Esophagus muscularis mucosa (tissue), 4 donors: ENCODE results near the gene PRKN. TPM values are rescaled to one million over a fixed set of nuclear protein-coding genes. Genes with fewer than 3 reads are reported as not detected.
"Not testable (repeated sequence)": the region's sequence is repeated elsewhere in the genome, so short reads cannot be mapped to it uniquely, and the experiment has no call there.

Experiments used
- DNase-seq: peaks from one replicate; pipeline ENCODE4 v3.0.0-alpha.2; 2017; ENCODE audit errors: extremely low spot score
- H3K27ac ChIP-seq, 4 donors: fragments of 200-600 bp; sonication (generic); replicated peaks in 1 of 4; 1 replicate in 3 of 4; 2 replicates in 1 of 4; pipeline ENCODE4 v1.5.1; 2016 to 2019; ENCODE audit warnings: mild to moderate bottlenecking in 1 of 4
- H3K27me3 ChIP-seq, 4 donors: fragments of 200-600 bp; sonication (generic); one replicate each; pipeline versions ENCODE4 v1.5.1 to v1.6.0; 2016 to 2019
- H3K36me3 ChIP-seq, 4 donors: fragments of 200-600 bp; sonication (generic); one replicate each; pipeline ENCODE4 v1.5.1; 2016 to 2019
- H3K4me1 ChIP-seq, 4 donors: fragments of 200-600 bp; sonication (generic); one replicate each; pipeline ENCODE4 v1.5.1; 2016 to 2019
- H3K4me3 ChIP-seq, 4 donors: fragments of 200-600 bp; sonication (generic); 1 replicate in 2 of 4; 2 replicates in 2 of 4; pipeline ENCODE4 v1.5.1; 2016 to 2019; ENCODE audit warnings: mild to moderate bottlenecking in 4 of 4, moderate library complexity in 1 of 4
- H3K9me3 ChIP-seq, 4 donors: fragments of 200-600 bp; sonication (generic); 1 replicate in 3 of 4; 2 replicates in 1 of 4; pipeline ENCODE4 v1.5.1; 2016 to 2019
- CTCF ChIP-seq, 3 experiments: fragments of 200-600 bp in 2 of 3; fragments of 450-650 bp in 1 of 3; sonication (generic) in 2 of 3; IDR thresholded peaks; one replicate each; pipeline ENCODE4 v1.5.1; 2017 to 2019; ENCODE audit warnings: antibody characterized with exemption in 3 of 3, mild to moderate bottlenecking in 2 of 3, moderate library complexity in 1 of 3
- EP300 ChIP-seq: sonication (generic); formaldehyde crosslinking; IDR thresholded peaks from one replicate; pipeline ENCODE4 v1.6.1; 2017; ENCODE audit warnings: antibody characterized with exemption
- POLR2A ChIP-seq: fragments of 450-650 bp; IDR thresholded peaks from one replicate; pipeline ENCODE4 v1.6.1; 2017; ENCODE audit warnings: antibody characterized with exemption, moderate library complexity, mild to moderate bottlenecking, low read depth
- POLR2AphosphoS5 ChIP-seq, 2 donors: sonication (generic); formaldehyde crosslinking; IDR thresholded peaks; one replicate each; pipeline ENCODE4 v1.6.1; 2017; ENCODE audit warnings: antibody characterized with exemption in 2 of 2
- WGBS: methylation state at CpG from one replicate; pipeline ENCODE4 v1.1.5; 2018; 5-methylcytosine and 5-hydroxymethylcytosine counted together
- intact Hi-C: fragments of 100-400 bp; cut with DNase I; formaldehyde crosslinking; loops from one replicate; pipeline ENCODE4 v1.15.1; 2023
- total RNA-seq, 4 donors: library from RNA; depleted of rRNA; stranded (reverse); fragments of >200 nt; gene quantifications; one replicate each; pipeline versions ENCODE4 v1.1.0 to v1.2.1, GENCODE V29; 2016

The PRKN gene
- total RNA-seq, 4 donors from 2014 or later: 9.6 to 14.5 (median 10.8) TPM

- Histone ChIP-seq H3K9me3 (no peaks in the 10 kb centered on the region), H3K27ac (no peak overlapping the region), H3K4me3 (no peak overlapping the region), H3K27me3 (no peaks in the 10 kb centered on the region), H3K4me1 (no peaks in the 10 kb centered on the region), H3K36me3 (no peaks in the 10 kb centered on the region)
- 53% methylated on average over 6 of the region's 6 CpGs for WGBS
- intact Hi-C loops: no loop called here
- DNase-seq: peak; percentile 24
- TF ChIP-seq POLR2AphosphoS5 (IDR thresholded peaks at IDR 0.05) (no peak), POLR2A (no peak), CTCF (IDR thresholded peaks at IDR 0.05) (no peak)
Observed at GRCh38 chr6:161830866-161831616, 896.5 kb downstream of the PRKN start.

- H3K4me3 ChIP-seq: no peak overlapping the region
- H3K4me1 ChIP-seq: no peaks in the 10 kb centered on the region
- H3K36me3 ChIP-seq: no peaks in the 10 kb centered on the region
- DNase-seq: peak; percentile 50
- no peaks in the 10 kb centered on the region for H3K9me3 ChIP-seq
- no peak overlapping the region for H3K27ac ChIP-seq
- 79% methylated on average over 9 of the region's 9 CpGs for WGBS
- no peaks in the 10 kb centered on the region for H3K27me3 ChIP-seq
- intact Hi-C loops: no loop called here
- TF ChIP-seq EP300 (no peak), POLR2AphosphoS5 (IDR thresholded peaks at IDR 0.05) (no peak), CTCF (IDR thresholded peaks at IDR 0.05) (no peak), POLR2A (no peak)
Observed at GRCh38 chr6:161829291-161829729, 898.3 kb downstream of the PRKN start.

DNA sequence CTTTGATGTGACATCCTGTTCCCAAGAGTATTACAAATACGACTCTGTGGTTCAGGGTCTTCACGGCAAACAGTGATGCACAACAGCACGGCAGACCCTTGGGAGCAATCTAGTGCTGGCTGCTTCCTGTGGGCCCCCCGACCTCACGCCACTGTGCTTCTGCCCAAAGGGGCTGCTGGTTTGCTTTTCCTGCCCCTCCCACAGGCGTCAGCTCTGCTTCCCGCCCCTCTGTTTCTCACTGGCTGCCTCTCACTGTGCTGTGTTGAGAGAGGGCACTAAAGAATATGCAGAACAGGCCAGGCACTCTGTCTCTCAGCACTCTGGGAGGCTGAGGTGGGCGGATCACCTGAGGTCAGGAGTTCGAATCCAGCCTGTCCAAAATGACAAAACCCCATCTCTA is 899.2 kb downstream of the PRKN start:
- H3K27ac ChIP-seq: no peak overlapping the region
- no peak for TF ChIP-seq POLR2A
- no peak for TF ChIP-seq POLR2AphosphoS5 (IDR thresholded peaks at IDR 0.05)
- TF ChIP-seq EP300: no peak
- no peak for TF ChIP-seq CTCF (IDR thresholded peaks at IDR 0.05)
- no peaks in the 10 kb centered on the region for H3K27me3 ChIP-seq
- H3K4me1 ChIP-seq: no peaks in the 10 kb centered on the region
- H3K4me3 ChIP-seq: no peak overlapping the region
- H3K9me3 ChIP-seq: no peaks in the 10 kb centered on the region
- WGBS: 67% methylated on average over 9 of the region's 9 CpGs
- intact Hi-C loops: no loop called here
- no peaks in the 10 kb centered on the region for H3K36me3 ChIP-seq
- peak; percentile 21 for DNase-seq

DNA sequence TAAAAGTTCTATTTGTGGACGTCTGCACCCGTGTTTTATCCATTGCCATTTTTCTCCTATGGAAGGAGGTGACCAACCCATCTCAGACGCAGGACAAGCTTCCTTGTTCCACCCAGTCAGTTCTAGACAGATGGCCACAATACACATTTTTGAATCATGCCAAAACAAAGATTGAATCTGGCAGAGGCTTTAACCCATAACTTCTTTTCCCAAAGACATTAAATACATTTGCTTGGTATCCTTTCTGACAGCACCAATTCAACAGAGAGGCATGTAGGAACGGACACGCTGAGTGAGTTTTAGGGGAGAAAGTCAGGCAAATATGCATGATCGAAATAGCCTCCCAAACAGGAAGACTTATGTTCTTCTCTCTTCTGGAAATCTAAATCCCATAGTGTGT is 901.1 kb downstream of the PRKN start:
- intact Hi-C loops: no loop called here
- Histone ChIP-seq H3K9me3 (no peaks in the 10 kb centered on the region), H3K27me3 (no peaks in the 10 kb centered on the region), H3K36me3 (no peaks in the 10 kb centered on the region), H3K27ac (no peak overlapping the region), H3K4me3 (no peak overlapping the region), H3K4me1 (no peaks in the 10 kb centered on the region)
- TF ChIP-seq POLR2A (no peak), EP300 (no peak), POLR2AphosphoS5 (IDR thresholded peaks at IDR 0.05) (no peak), CTCF (IDR thresholded peaks at IDR 0.05) (no peak)
- 87% methylated on average over 6 of the region's 6 CpGs for WGBS
- DNase-seq: no peak

GRCh38 chr6:161822204-161822603 is 905.4 kb downstream of the PRKN start:
- DNase-seq, H3K4me3 ChIP-seq, H3K4me1 ChIP-seq, H3K36me3 ChIP-seq, H3K27me3 ChIP-seq, H3K27ac ChIP-seq, H3K9me3 ChIP-seq, intact Hi-C loops: not testable (repeated sequence)
- 99% methylated on average over 7 of the region's 9 CpGs for WGBS
